Measurements from ENCODE around the gene TMEM201. TPM values are rescaled to one million over a fixed set of nuclear protein-coding genes. Genes with fewer than 3 reads are reported as not detected.

The TMEM201 gene
- total and polyA plus RNA-seq, 2 donors (not counting 3 experiments of a cell fraction or from before 2014, with no cell fraction given), result 8.3 to 24.8 TPM

DNA sequence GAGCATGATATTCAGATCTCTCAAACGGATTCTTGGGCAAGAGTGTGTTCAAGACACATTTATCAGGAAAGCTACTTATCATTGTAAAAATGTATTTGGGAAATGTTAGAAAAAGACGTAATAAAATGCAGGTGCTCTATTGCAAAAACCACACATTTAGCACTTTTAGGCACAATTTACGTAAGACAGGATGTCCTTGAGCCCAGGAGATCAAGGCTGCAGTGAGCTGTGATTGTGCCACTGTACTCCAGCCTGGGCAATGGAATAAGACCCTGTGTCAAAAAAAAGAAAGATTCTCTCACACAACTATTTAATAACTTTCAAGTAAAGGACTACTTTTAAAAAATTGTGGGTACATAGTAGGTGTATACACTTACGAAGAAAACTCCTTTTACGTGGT, 31.1 kb upstream of the TMEM201 start:
- Histone ChIP-seq H3K4me3 (replicated peaks in 1 of 3; ENCODE audit: insufficient read depth in 1 of 3, low read depth in 1 of 3, low read length in 3 of 3) (no peak overlapping the region), H3K4me1 (ENCODE audit: control insufficient read depth, extremely low read depth, insufficient read depth, low read length) (peaks cover 7% of the 10 kb centered on the region), H3K27me3 (ENCODE audit: control insufficient read depth in 2 of 2, insufficient read depth in 2 of 2, low read length in 2 of 2) (no peaks in the 10 kb centered on the region), H3K9me3 (replicated peaks; ENCODE audit: control insufficient read depth, insufficient read depth, low read length) (no peaks in the 10 kb centered on the region), H3K9me1 (replicated peaks; ENCODE audit: control insufficient read depth, extremely low read depth, insufficient read depth, low read length) (no peaks in the 10 kb centered on the region), H3K79me2 (ENCODE audit: control insufficient read depth, insufficient read depth, low read length) (peaks cover under 1% of the 10 kb centered on the region), H3K9ac (replicated peaks; ENCODE audit: extremely low read depth, insufficient read depth, low read length) (no peak overlapping the region), H2AFZ (ENCODE audit: low read depth, low read length) (no peak overlapping the region), H3K4me2 (ENCODE audit: insufficient read depth, low read length) (no peak overlapping the region), H3K27ac (ENCODE audit: insufficient read depth, low read depth, low read length) (no peak overlapping the region), H4K20me1 (replicated peaks; ENCODE audit: control insufficient read depth, extremely low read depth, insufficient read depth, low read length) (no peaks in the 10 kb centered on the region), H3K36me3 (ENCODE audit: control insufficient read depth in 2 of 2, extremely low read depth in 1 of 2, insufficient read depth in 2 of 2, low read length in 2 of 2) (peaks cover 5 to 10% of the 10 kb centered on the region in 2 experiments)
- dilution Hi-C loops (cut with MboI; ENCODE audit: extremely low pct_ligation_motif_present, low sequenced_read_pairs), result no loop called here
- CTCF ChIA-PET, result interaction anchor here (0.9 to 1.5 kb wide), 2 partner anchors 15 to 31 kb away, joined by 3 to 4 read pairs; partner anchors contain the start of gene TMEM201
- TF ChIP-seq EZH2 (IDR thresholded peaks at IDR 0.05; ENCODE audit: borderline replicate concordance, low read depth, low read length, severe bottlenecking), result no peak
- TF ChIP-seq MAX (IDR thresholded peaks at IDR 0.05; ENCODE audit: insufficient read depth, insufficient read length), result no peak
- no peak for TF ChIP-seq POLR2AphosphoS5 (IDR thresholded peaks at IDR 0.05; ENCODE audit: insufficient read depth, low read depth, low read length)
- no peak for TF ChIP-seq FOS (IDR thresholded peaks at IDR 0.05; ENCODE audit: borderline replicate concordance, insufficient read depth, low read length)
- intact Hi-C loops (cut with micrococcal nuclease), result no loop called here
- FAIRE-seq (no peak), DNase-seq (ENCODE audit: low read depth, low spot score) (no peak)
- POLR2A ChIA-PET, result no interaction called here
- no TSS peak for BruUV-seq (replicated peaks)

- Histone ChIP-seq H3K27me3 (ENCODE audit: control insufficient read depth in 2 of 2, insufficient read depth in 2 of 2, low read length in 2 of 2) (no peaks in the 10 kb centered on the region), H3K4me1 (ENCODE audit: control insufficient read depth, extremely low read depth, insufficient read depth, low read length) (peaks cover 7% of the 10 kb centered on the region), H3K9me3 (replicated peaks; ENCODE audit: control insufficient read depth, insufficient read depth, low read length) (no peaks in the 10 kb centered on the region), H3K4me2 (ENCODE audit: insufficient read depth, low read length) (no peak overlapping the region), H3K9ac (replicated peaks; ENCODE audit: extremely low read depth, insufficient read depth, low read length) (no peak overlapping the region), H3K4me3 (replicated peaks in 1 of 3; ENCODE audit: insufficient read depth in 1 of 3, low read depth in 1 of 3, low read length in 3 of 3) (no peak overlapping the region), H4K20me1 (replicated peaks; ENCODE audit: control insufficient read depth, extremely low read depth, insufficient read depth, low read length) (no peaks in the 10 kb centered on the region), H3K79me2 (ENCODE audit: control insufficient read depth, insufficient read depth, low read length) (no peaks in the 10 kb centered on the region), H2AFZ (ENCODE audit: low read depth, low read length) (no peak overlapping the region), H3K27ac (ENCODE audit: insufficient read depth, low read depth, low read length) (no peak overlapping the region), H3K36me3 (ENCODE audit: control insufficient read depth in 2 of 2, extremely low read depth in 1 of 2, insufficient read depth in 2 of 2, low read length in 2 of 2) (peaks cover 5 to 10% of the 10 kb centered on the region in 2 experiments), H3K9me1 (replicated peaks; ENCODE audit: control insufficient read depth, extremely low read depth, insufficient read depth, low read length) (no peaks in the 10 kb centered on the region)
- DNase-seq (ENCODE audit: low read depth, low spot score), result no peak
- FAIRE-seq, result no peak
- dilution Hi-C loops (cut with MboI; ENCODE audit: extremely low pct_ligation_motif_present, low sequenced_read_pairs) (no loop called here), intact Hi-C loops (cut with micrococcal nuclease) (no loop called here)
- ChIA-PET POLR2A (no interaction called here), CTCF (interaction anchor here (0.9 to 1.5 kb wide), 3 partner anchors 15 to 30 kb away, joined by 3 to 4 read pairs (median 3); partner anchors contain the start of gene TMEM201)
- TF ChIP-seq POLR2A (IDR thresholded peaks at IDR 0.05; ENCODE audit: low read depth, low read length) (no peak), FOS (IDR thresholded peaks at IDR 0.05; ENCODE audit: borderline replicate concordance, insufficient read depth, low read length) (no peak), EZH2 (IDR thresholded peaks at IDR 0.05; ENCODE audit: borderline replicate concordance, low read depth, low read length, severe bottlenecking) (no peak), GATA2 (IDR thresholded peaks at IDR 0.05; ENCODE audit: insufficient read depth, insufficient read length, low read depth, low read length) (no peak), MAX (IDR thresholded peaks at IDR 0.05; ENCODE audit: insufficient read depth, insufficient read length) (no peak), POLR2AphosphoS5 (IDR thresholded peaks at IDR 0.05; ENCODE audit: insufficient read depth, low read depth, low read length) (no peak), MYC (IDR thresholded peaks at IDR 0.05; ENCODE audit: low read depth, low read length) (no peak), JUN (IDR thresholded peaks at IDR 0.05; ENCODE audit: borderline replicate concordance, insufficient read depth, insufficient read length, low read depth) (no peak)
- TF ChIP-seq, protein P1, sequence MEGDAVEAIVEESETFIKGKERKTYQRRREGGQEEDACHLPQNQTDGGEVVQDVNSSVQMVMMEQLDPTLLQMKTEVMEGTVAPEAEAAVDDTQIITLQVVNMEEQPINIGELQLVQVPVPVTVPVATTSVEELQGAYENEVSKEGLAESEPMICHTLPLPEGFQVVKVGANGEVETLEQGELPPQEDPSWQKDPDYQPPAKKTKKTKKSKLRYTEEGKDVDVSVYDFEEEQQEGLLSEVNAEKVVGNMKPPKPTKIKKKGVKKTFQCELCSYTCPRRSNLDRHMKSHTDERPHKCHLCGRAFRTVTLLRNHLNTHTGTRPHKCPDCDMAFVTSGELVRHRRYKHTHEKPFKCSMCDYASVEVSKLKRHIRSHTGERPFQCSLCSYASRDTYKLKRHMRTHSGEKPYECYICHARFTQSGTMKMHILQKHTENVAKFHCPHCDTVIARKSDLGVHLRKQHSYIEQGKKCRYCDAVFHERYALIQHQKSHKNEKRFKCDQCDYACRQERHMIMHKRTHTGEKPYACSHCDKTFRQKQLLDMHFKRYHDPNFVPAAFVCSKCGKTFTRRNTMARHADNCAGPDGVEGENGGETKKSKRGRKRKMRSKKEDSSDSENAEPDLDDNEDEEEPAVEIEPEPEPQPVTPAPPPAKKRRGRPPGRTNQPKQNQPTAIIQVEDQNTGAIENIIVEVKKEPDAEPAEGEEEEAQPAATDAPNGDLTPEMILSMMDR (IDR thresholded peaks at IDR 0.05; ENCODE audit: extremely low read depth in 1 of 2, insufficient read depth in 1 of 2, low read depth in 1 of 2, low read length in 2 of 2), result no peak
- no TSS peak for BruUV-seq (replicated peaks)
Measured at GRCh38 chr1:9558271-9558945, 30.3 kb upstream of the TMEM201 start.
